GM18507 (cell line): ENCODE data around the gene HCFC2.
"Not testable (repeated sequence)": the region's sequence is repeated elsewhere in the genome, so short reads cannot be mapped to it uniquely, and the experiment has no call there.

ENCODE experiments used
- DNase-seq: peaks from one replicate; pipeline ENCODE4 v3.0.0; 2011; ENCODE audit warnings: low read depth; ENCODE audit not compliant: insufficient read length; ENCODE audit errors: extremely low spot score
- FAIRE-seq: peaks from 2 replicates; lab custom pipeline; 2011; peaks lifted over from hg19 to GRCh38; lab: Jason Lieb, UNC

HCFC2 gene

GRCh38 chr12:104064031-104064841 is at the start of gene HCFC2:
TSS of gene HCFC2 (plus strand) at chr12:104064531. CDS start at chr12:104064561, 30 bp downstream.
- DNase-seq (peak; percentile 100), FAIRE-seq (peak; percentile 95)

GRCh38 chr12:104021862-104022261 is 42.5 kb upstream of the HCFC2 start:
- DNase-seq, FAIRE-seq: not testable (repeated sequence)

- DNase-seq (no peak), FAIRE-seq (no peak)
Measured at GRCh38 chr12:104022786-104023185, 41.5 kb upstream of the HCFC2 start.

- FAIRE-seq (no peak), DNase-seq (no peak)
Measured at GRCh38 chr12:104023710-104024109, 40.6 kb upstream of the HCFC2 start.

GRCh38 chr12:104024348-104024747 is 40.0 kb upstream of the HCFC2 start:
- DNase-seq: no peak
- FAIRE-seq: no peak

- DNase-seq (no peak), FAIRE-seq (no peak)
Measured at GRCh38 chr12:104025771-104026170, 38.6 kb upstream of the HCFC2 start.

- FAIRE-seq: no peak
- DNase-seq: no peak
Measured at GRCh38 chr12:104026841-104027599, 37.3 kb upstream of the HCFC2 start.

- not testable (repeated sequence) for FAIRE-seq, DNase-seq
Measured at GRCh38 chr12:104030596-104030995, 33.7 kb upstream of the HCFC2 start.

GRCh38 chr12:104036143-104036542 is 28.2 kb upstream of the HCFC2 start:
- DNase-seq, FAIRE-seq: not testable (repeated sequence)

- FAIRE-seq, DNase-seq: not testable (repeated sequence)
Measured at GRCh38 chr12:104039769-104040168, 24.6 kb upstream of the HCFC2 start.

GRCh38 chr12:104042580-104042979 is 21.8 kb upstream of the HCFC2 start:
- FAIRE-seq: no peak

GRCh38 chr12:104044158-104044557 is 20.2 kb upstream of the HCFC2 start:
- DNase-seq: no peak
- no peak for FAIRE-seq

More at GRCh38 chr12:104042580-104042979, 21.8 kb upstream of the HCFC2 start:
- no peak for DNase-seq

GRCh38 chr12:104046306-104046705 is 18.0 kb upstream of the HCFC2 start:
- FAIRE-seq: no peak

GRCh38 chr12:104048162-104048561 is 16.2 kb upstream of the HCFC2 start:
- no peak for DNase-seq
- FAIRE-seq: no peak

More at GRCh38 chr12:104046306-104046705, 18.0 kb upstream of the HCFC2 start:
- DNase-seq: no peak

GRCh38 chr12:104048811-104049210 is 15.5 kb upstream of the HCFC2 start:
- DNase-seq (no peak), FAIRE-seq (no peak)

GRCh38 chr12:104049278-104049902 is 14.9 kb upstream of the HCFC2 start:
- DNase-seq (no peak), FAIRE-seq (no peak)

GRCh38 chr12:104049903-104050356 is 14.4 kb upstream of the HCFC2 start, which contains the start of gene GLT8D2:
TSS of gene GLT8D2 (minus strand) at chr12:104050187. CDS start at chr12:104019648, 30,539 bp downstream.
- FAIRE-seq: no peak
- no peak for DNase-seq

- DNase-seq (no peak), FAIRE-seq (no peak)
Measured at GRCh38 chr12:104050436-104050835, 13.9 kb upstream of the HCFC2 start.

GRCh38 chr12:104054681-104055346 is 9.5 kb upstream of the HCFC2 start:
- DNase-seq (no peak), FAIRE-seq (no peak)
